Stimulated activated CD8-positive, alpha-beta memory T cell treated with anti-CD3 and anti-CD28 coated beads, Interleukin-12 subunit alpha, Interleukin-12 subunit beta, amount 100 ng/mL, for 24 hours (primary cell): ENCODE results near the gene PLA2G4D.

Experiments used
- DNase-seq: peaks from one replicate; pipeline ENCODE4 v3.0.0-alpha.2; 2020; ENCODE audit errors: extremely low read depth

The PLA2G4D gene

DNA sequence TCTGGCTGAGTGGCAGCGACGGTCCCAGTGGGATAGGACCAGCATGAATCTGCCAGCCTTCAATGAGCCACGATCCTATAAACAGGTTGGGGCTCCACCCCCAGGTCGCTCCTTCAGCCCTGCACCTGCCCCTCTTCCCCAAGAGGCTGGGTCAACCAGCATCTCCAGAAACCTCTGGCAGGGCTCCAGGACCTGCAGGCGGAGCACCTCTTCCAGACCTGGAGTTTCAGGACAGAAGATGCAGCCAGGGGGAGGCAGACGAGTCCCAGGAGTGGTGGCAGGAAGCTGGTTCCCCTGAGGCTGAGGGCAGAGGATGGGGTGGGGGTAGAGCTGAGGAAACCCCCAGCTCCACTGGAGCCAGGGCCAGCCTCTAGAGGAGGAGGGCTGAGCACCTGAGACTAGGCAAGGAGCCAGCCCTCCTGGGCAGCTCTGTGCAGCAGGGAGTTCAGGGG lies at the start of gene PLA2G4D:
TSS of gene PLA2G4D (minus strand) at position 51 of the 452 bp plus-strand sequence. CDS start 103 bp downstream, outside the sequence.
- no peak for DNase-seq

DNA sequence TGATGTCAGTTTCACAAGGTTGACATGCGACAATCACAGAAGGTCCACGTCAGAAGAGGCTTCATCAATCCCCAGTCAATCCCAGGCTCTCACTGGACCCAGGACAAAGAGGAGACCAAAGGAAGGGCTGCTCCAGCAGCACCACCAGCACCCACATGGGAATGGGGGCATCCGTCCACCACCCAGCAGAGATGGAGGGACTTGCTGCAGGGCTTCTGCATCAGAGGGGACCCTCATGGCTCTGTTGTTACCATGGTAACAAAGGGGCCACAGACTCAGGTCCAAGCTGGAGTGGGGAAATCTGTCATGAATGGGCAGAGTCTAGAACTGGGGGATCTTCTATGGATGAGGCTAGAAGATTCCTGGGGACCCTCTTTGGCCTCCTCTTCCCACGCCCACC lies 49.0 kb upstream of the PLA2G4D start:
- DNase-seq = no peak

GRCh38 chr15:42141795-42142667 lies 47.7 kb upstream of the PLA2G4D start:
- no peak for DNase-seq

DNA sequence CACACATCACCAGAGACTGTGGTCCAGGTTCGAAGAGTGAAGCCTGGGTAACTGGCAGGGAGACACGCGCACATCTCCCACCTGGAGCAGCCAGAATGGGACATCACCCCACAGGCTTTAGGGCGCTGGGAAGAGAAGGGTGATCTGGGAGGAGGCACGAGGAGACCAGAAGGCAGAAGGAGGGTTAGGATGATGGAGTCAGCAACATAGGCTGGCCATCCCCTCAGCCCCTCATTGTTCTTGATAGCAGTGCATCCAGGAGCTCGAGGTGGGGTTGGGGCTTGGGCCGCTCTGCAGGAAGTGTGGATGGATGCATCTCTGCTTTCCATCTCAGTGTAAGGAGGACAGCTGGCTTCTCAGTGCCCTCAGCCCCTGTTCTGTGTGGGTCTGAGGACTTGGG lies 46.9 kb upstream of the PLA2G4D start:
- DNase-seq = no peak

DNA sequence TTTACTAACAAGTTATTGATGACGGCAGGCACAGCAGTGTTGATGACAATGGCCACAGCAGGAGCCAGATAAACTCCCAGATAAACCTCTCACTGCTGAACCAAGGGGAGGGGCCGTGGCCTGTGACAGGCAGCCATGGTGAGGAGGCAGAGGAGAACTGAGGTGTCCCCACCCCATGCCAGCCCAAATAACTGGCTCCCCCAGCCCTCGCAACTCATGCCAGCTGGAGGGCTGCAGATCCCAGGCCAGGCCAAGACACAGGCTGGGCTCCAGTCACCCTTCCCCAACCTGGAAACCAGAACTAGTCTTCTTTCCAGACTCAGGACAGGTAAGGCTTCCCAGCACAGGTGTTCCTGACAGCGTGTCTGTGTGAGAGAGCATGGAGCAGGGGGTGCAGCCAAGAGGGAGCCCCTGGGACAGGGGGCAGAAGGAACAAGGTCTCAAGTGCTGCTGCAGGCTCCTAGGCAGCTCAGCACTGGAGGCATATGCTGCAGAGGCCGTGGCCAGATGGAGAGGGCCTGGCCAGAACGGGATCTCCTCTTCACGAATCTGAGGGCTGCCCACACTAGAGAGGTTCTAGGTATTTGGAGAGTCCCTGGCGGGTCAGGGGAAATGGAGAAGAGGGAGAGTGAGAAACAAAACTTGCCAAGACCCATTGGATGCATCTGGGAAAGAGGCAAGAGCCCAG lies 46.2 kb upstream of the PLA2G4D start:
- DNase-seq = no peak

GRCh38 chr15:42139596-42139995 lies 45.2 kb upstream of the PLA2G4D start:
- DNase-seq = no peak

DNA sequence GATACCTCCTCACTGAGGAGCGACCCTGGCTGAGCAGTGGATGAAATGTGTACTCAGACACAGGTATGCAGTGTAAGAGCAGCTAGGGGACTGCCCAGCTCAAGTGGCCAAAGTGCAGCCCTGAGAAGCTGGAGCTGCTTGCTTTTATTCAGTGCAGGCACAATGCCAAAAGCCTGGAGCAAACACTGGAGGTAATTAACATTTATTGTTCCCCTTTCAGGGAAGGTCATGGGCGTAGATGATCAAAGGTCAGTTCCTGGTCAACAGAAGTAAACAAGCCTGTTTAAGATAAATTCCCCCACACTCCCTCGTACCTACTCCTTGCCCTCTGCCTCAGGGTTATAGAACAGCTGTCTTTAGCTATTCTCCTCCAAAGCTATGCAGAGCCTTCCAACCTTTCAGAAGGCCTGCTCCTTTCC lies 44.6 kb upstream of the PLA2G4D start:
- DNase-seq = no peak

DNA sequence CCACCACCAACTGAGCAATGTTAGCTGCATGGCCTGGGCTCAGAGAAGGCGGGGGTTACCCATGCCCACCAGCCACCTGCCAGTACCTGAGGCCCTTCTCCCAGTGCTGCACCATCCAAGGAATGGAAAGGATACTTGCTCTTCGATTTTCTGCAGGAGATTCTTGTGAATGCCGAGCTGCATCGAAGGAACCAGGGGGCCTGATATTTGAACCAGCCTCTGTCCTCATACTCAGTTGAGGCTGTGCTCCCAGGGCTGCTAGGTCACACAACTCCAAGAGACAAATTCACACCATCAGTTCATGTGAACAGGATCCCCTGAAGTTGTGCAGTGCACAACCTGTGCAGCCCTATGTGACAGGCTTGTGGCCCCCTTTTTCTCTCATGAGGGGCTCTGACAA lies 44.0 kb upstream of the PLA2G4D start:
- no peak for DNase-seq

DNA sequence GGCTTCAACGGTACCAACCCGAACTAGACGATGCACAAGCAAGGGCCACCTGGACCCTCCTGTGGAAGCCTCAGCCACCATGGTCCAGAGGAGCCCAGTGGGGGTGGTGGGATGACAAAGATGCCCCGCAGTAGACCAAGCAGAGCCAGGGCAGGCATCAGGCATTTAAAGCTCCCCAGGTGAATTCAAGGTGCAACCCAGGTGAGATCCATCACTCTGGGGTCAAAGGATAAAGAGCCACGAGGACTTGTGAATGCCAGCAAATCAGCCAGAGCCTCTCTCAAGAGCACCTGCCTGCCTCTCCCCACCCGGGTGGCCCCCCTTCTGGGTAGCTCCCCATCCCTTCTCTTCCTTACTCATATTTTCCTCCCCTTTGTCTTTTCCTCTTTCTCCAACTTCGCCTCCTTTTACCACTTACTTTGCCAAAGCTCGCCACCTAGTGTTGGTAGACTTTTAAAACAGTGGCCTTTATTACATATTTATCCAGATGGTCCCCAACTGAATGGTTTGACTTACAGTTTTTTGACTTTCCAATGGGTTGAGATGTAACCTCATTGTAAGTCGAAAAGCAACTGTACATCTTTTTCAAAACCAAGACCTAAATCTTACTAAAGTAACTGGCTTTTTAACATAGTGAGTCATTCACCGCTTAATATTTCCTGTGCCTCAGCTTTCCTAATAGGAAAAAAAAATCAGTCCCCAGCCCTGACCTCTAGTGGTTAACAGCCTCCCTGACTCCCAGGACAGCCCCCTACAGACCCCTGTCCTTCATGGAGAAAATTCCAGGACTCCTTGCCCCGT lies 43.3 kb upstream of the PLA2G4D start:
- DNase-seq = no peak

GRCh38 chr15:42136513-42136912 lies 42.2 kb upstream of the PLA2G4D start:
- no peak for DNase-seq

DNA sequence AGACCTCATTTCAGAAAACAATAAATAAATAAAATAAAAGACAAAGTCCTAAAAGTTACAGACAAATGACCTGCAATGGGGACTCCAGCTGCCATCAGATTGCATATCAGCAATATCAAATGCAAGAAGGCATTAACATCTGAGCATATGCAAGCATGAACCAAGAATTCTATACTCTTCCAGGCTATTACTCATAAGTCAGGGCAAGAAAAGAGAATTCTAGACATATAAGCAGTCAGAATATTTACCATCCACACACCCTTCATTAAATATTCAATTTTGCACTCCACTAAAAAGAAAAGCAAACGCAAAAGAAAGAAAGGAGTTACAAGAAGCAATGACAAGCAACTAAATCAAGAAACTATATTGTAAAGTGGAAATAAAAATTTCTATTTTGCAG lies 41.0 kb upstream of the PLA2G4D start:
- no peak for DNase-seq

- no peak for DNase-seq
Measured at GRCh38 chr15:42134617-42135245, 40.4 kb upstream of the PLA2G4D start.

DNA sequence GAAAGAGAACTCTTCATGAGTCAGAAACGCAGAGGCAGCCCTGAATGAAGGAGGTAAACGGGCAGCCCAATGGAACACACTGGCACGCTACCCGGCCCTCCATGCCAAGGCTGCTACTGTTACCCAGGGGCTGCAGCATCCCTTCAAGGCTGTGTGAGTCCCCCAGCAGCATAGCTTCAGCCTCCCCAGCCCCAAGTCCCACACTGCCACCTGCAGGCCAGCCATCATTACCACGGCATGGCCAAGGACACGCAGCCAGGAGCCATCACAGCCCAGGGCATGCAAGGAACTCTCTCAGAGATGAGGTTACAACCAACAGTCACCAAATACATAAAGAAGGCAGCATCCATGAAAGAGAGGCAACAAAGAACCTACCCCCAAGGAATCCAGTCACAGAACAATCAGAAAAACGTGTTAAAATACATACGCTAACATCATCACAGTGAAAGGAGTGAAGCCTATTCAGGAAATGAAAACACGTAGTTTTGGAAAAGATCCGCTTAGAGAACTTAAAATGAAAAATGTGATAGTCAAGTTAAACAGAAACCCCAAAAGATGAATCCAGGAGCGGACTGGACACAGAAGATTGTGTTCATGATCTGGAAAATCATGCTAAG lies 39.6 kb upstream of the PLA2G4D start:
- DNase-seq = no peak

- DNase-seq = no peak
Measured at GRCh38 chr15:42133356-42133755, 39.0 kb upstream of the PLA2G4D start.

DNA sequence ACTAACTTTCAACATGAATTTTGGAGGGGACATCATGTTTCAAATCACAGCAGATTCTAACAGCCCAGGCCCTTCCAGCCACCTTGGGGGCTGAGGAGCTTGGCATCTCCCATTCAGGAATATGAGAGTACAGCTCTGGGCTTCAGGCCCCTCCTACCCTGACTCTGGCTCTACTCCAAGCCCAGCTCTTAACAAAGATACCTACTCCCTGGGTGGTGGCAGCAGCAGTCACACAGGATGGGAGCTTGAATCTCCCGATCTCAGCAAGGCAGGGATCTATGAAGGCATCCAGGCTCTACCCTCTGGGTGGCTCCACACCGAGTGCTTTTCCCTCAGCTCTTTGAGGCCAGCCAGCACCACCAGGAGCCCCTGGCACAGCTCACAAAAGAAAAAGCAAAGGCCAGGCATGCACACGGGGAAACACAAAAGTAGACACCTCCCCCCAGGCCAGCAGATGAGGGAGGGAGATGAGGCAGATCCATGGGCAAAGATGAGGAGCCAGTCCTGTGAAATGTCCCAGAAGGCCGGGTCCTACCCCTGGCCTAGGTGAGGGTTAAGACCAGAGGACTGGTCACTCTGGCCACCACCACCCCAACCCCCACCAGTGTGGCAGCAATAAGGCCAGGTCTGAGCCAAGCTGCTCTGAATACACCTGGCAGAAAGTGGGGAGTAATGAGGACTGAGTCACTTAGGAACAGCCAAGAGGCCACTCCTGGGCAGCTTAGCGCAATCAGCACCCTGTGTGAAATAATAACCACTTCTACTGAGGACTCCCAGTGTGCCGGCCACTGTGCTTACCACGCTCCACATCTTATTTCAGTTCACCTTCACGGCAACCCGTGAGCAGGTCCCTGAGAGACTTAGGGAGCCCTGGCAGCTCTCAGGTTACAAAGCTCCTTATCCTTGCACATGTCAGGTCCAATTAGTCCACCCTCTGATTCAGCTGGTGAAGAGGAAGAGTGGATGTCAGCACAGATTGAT lies 37.8 kb upstream of the PLA2G4D start:
- no peak for DNase-seq

GRCh38 chr15:42131006-42131405 lies 36.6 kb upstream of the PLA2G4D start:
- DNase-seq = no peak

GRCh38 chr15:42130246-42130986 lies 36.1 kb upstream of the PLA2G4D start:
- DNase-seq = no peak

DNA sequence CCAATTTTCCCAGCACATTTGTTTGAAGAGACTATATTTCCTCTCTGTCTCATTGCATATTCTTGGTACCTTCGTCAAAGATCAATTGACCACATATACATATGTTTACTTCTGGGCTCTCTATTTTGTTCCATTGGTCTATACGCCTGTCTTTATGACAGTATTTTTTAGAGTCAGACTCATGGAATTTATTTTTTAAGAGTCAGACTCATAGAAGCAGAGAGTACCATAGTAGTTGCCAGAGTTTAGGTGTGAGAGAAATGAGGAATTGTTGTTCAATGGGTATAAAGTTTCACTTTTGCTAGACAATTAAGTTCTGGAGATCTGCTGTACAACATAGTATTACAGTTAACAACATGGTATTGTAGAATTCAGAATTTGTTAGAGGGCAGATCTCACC lies 35.0 kb upstream of the PLA2G4D start:
- no peak for DNase-seq

DNA sequence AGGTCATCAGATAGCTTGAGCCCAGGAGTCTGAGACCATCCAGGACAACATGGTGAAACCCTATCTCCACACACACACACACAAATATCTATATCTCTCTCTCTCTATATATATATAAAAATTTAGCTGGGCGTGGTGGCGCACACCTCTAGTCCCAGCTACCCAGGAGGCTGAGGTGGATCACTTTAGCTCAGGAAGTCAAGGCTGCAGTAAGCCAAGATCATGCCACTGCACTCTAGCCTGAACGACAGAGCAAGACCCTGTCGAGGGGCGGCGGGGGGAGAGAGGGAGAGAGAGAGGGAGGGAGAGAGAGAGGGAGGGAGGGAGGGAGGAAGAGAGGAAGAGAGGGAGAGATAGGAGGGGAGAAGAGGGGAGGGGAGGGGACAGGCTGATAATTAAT lies 34.1 kb upstream of the PLA2G4D start:
- DNase-seq = no peak
